Measurements from ENCODE around the gene SBNO2. TPM values are rescaled to one million over a fixed set of nuclear protein-coding genes. Genes with fewer than 3 reads are reported as not detected.

SBNO2 gene
- total RNA-seq (2022; extraction: Qiagen RNA extraction), result 23.2 to 39.6 TPM (median 36.2 TPM) in 5 replicates

GRCh38 chr19:1173845-1174809 is at the start of gene SBNO2:
Gene SBNO2, minus strand, starts transcription at chr19:1174268. Its CDS starts 19,992 bp downstream, at chr19:1154276.

DNA sequence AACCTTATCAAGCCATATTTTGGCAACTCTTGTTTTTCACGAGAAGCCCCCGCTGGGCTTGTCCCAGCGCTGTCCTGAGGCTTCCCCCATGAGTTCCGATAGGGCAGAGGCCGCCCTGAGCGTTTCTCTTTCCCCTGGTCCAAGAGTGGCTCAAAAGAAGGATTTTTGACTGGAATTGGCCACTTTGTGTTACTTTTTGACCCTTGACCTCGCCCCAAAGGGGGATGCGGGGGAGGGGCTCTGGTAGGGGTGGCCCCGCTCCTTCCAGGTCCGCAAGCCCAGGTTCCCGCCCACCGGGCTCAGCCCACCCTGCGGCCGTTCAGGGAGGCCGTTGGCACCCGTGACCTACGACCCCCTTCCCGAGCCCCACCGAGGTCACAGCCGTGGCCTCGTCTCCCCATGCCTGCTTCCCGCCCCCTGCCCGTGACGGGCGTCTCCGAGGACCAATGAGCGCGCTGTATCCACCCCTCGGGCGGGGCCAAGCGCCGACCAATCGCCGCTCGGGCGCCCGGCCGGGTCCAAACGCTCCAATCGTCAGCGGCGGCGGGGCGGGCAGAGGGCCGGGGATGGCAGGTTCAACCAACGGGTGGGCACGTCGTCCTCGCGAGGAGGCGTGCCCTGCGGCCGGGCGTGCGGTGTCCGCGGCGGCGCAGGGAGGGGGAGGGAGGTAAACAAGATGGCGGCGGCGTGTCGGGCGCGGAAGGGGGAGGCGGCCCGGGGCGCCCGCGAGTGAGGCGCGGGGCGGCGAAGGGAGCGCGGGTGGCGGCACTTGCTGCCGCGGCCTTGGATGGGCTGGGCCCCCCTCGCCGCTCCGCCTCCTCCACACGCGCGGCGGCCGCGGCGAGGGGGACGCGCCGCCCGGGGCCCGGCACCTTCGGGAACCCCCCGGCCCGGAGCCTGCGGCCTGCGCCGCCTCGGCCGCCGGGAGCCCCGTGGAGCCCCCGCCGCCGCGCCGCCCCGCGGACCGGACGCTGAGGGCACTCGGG is 31.3 kb upstream of the SBNO2 start, which contains the start of gene STK11:
Gene STK11 (plus strand): TSS at position 665 of the 986 bp plus-strand sequence. CDS start 1,136 bp downstream, outside the sequence.

GRCh38 chr19:1103708-1104310 is 70.3 kb downstream of the SBNO2 start, which contains the start of gene GPX4:
Gene GPX4, plus strand, starts transcription at chr19:1103994. Its CDS starts 50 bp downstream, at chr19:1104044.

DNA sequence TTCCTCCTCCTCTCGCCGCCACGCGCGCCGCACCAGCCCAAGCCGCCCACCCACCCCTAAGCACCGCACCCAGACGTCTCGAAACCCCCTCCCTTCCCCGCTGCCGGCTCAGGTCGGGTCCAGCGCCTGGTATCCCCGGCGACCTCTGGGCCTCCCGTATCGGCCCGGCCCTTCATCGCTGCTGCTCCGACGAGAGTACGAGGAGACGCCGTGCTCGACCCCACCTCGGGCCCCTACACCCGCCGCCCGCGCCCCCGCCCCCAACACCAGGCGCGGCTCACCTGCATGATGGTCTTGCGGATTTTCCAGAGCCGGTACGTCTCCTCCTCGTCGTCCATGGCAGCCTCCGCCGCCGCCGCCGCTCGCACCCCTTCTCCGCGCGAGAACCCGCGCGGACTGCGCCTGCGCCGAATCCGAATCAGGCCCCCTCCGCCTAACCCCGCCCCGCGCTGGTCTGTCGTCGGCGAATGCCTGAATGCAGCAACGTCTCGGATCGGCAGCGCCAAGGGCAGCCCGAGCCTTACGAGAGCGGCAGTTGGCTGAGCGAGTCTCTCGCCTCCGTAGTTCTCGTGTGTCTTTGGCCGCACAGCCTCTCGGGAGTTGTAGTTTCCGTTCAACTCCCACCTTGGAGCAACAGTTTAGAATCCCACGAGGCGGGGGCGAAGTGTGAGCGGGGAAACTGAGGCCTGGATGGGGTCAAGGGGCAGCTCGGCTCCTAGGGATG is 78.9 kb downstream of the SBNO2 start, which contains the start of gene POLR2E:
Gene POLR2E (minus strand): TSS at position 398 of the 724 bp plus-strand sequence. CDS start 60 bp downstream, at position 338.

DNA sequence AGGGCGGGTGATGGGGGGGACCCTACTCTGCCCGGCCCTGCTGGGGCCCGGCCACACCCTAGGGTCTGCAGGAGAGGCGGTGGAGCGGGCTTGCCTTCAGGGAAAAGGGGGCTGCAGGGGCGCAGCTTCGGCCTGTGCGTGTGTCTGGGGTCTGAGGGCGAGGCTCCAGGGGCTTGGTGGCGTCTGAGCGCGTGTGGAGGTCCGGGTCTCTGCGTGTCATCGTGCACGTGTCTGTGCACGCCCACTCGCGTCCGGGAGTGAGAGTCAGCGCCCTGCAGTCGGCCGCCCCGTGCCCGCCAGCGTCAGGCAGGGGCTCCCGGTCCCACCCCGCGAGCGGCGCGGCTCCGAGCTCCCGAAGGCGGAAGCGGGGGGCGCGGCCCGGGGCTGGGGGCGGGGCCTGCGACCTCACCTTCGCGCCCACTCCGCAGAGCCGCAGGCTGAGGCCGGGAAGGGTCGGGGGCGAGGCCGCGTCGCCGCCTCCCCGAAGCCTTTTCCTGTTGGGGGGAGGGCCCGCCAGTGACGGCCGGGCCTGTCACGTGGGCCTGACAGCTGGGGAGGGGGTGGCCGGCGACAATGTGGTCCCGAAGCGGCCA is 107.2 kb downstream of the SBNO2 start, which contains the start of gene ARHGAP45:
Gene ARHGAP45 (plus strand): TSS at position 420 of the 593 bp plus-strand sequence. CDS start 239 bp downstream, outside the sequence.

Other genes with a start within 250 kb of the SBNO2 start
- gene ARID3A, start 248.2 kb downstream of the SBNO2 start, total RNA-seq (2022; extraction: Qiagen RNA extraction), result 3.2 to 5.3 TPM (median 5.3 TPM) in 5 replicates
- 40.8 to 72.1 TPM (median 67.5 TPM) in 5 replicates for gene WDR18, start 189.9 kb downstream of the SBNO2 start, total RNA-seq (2022; extraction: Qiagen RNA extraction)
- 1.8 to 5.0 TPM (median 2.5 TPM) in 5 replicates for gene GRIN3B, start 173.8 kb downstream of the SBNO2 start, total RNA-seq (2022; extraction: Qiagen RNA extraction)
- gene TMEM259, start 153.1 kb downstream of the SBNO2 start, total RNA-seq (2022; extraction: Qiagen RNA extraction), result 71.4 to 134 TPM (median 123 TPM) in 5 replicates
- gene RNU6-2, start 152.7 kb downstream of the SBNO2 start, total RNA-seq (2022; extraction: Qiagen RNA extraction), result not detected in 5 replicates
- gene CNN2, start 147.7 kb downstream of the SBNO2 start, total RNA-seq (2022; extraction: Qiagen RNA extraction), result 66.3 to 85.2 TPM (median 76.4 TPM) in 5 replicates
- 8.7 to 16.2 TPM (median 12.6 TPM) in 5 replicates for gene ABCA7, start 134.2 kb downstream of the SBNO2 start, total RNA-seq (2022; extraction: Qiagen RNA extraction)
- gene ARHGAP45, start 107.1 kb downstream of the SBNO2 start, total RNA-seq (2022; extraction: Qiagen RNA extraction), result 1.9 to 4.3 TPM (median 4.1 TPM) in 5 replicates
- 206 to 247 TPM (median 231 TPM) in 5 replicates for gene POLR2E, start 78.9 kb downstream of the SBNO2 start, total RNA-seq (2022; extraction: Qiagen RNA extraction)
- 425 to 512 TPM (median 484 TPM) in 5 replicates for gene GPX4, start 70.3 kb downstream of the SBNO2 start, total RNA-seq (2022; extraction: Qiagen RNA extraction)
- gene STK11, start 31.5 kb upstream of the SBNO2 start, total RNA-seq (2022; extraction: Qiagen RNA extraction), result 31.4 to 37.3 TPM (median 35.9 TPM) in 5 replicates
- gene CBARP, start 63.7 kb upstream of the SBNO2 start, total RNA-seq (2022; extraction: Qiagen RNA extraction), result 2.2 to 4.6 TPM (median 4.4 TPM) in 5 replicates
- 76.6 to 174 TPM (median 172 TPM) in 5 replicates for gene ATP5F1D, start 67.5 kb upstream of the SBNO2 start, total RNA-seq (2022; extraction: Qiagen RNA extraction)
- 42.8 to 54.2 TPM (median 50.7 TPM) in 5 replicates for gene MIDN, start 74.3 kb upstream of the SBNO2 start, total RNA-seq (2022; extraction: Qiagen RNA extraction)
- gene CIRBP, start 95.1 kb upstream of the SBNO2 start, total RNA-seq (2022; extraction: Qiagen RNA extraction), result 94.0 to 177 TPM (median 104 TPM) in 5 replicates
- gene FAM174C, start 101.3 kb upstream of the SBNO2 start, total RNA-seq (2022; extraction: Qiagen RNA extraction), result 43.0 to 92.1 TPM (median 78.4 TPM) in 5 replicates
- gene EFNA2, start 111.6 kb upstream of the SBNO2 start, total RNA-seq (2022; extraction: Qiagen RNA extraction), result 1.5 to 2.4 TPM (median 1.7 TPM) in 5 replicates
- 70.5 to 76.7 TPM (median 73.9 TPM) in 5 replicates for gene NDUFS7, start 209.6 kb upstream of the SBNO2 start, total RNA-seq (2022; extraction: Qiagen RNA extraction)
- 27.5 to 43.7 TPM (median 40.5 TPM) in 5 replicates for gene GAMT, start 227.3 kb upstream of the SBNO2 start, total RNA-seq (2022; extraction: Qiagen RNA extraction)
- gene DAZAP1, start 233.3 kb upstream of the SBNO2 start, total RNA-seq (2022; extraction: Qiagen RNA extraction), result 74.9 to 108 TPM (median 102 TPM) in 5 replicates

Measured in A549 treated with Mapracorat at 1 μM for 4 hours (cell line).